Nucleus accumbens (tissue), 56 donors: ENCODE measurements around the gene ARHGEF38.
"Not testable (repeated sequence)": the region's sequence is repeated elsewhere in the genome, so short reads cannot be mapped to it uniquely, and the experiment has no call there.

Experiments
- DNase-seq, 56 donors: peaks; one replicate each; lab custom pipeline; 2025; lab: John Stamatoyannopoulos, UW

Gene ARHGEF38

DNA sequence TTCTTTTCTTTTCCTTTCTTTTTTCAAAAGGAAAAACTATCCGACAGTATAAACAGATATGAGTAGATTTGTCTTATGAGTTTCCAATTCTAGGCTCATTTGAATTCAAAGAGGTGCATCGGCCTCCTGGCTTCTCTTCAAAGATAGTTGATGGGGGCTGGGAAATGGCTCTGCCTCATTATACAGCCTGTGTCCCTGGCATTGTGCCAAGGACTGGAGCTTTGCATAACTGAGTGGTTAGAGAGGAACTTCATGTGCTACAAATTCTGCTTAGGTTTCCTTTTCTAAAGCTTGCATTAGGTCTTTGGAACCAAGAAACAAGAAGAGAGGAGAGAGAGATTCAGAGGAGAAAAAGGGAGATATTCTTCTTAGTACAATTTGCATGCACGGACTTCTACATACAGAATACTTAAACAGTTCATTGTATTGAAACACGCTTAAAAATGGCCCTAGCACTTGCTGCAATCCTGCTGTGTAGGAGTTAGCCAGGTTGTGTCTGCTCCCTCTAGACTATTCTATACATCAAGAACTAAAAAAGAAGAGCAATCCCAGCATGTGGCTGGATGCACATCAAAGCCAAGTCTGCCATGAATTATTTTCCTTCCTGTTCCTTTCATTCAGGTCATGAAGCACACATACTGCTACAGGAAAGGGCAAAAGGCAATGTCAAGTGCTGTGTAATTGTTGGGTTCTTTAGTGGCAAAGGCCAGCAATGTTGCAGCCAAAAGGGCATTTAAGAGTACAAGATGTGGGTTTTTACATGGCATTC lies 85.2 kb downstream of the ARHGEF38 start:
- peak in 51 of 56 donors; percentile 1 to 88 (median 50) for DNase-seq

DNA sequence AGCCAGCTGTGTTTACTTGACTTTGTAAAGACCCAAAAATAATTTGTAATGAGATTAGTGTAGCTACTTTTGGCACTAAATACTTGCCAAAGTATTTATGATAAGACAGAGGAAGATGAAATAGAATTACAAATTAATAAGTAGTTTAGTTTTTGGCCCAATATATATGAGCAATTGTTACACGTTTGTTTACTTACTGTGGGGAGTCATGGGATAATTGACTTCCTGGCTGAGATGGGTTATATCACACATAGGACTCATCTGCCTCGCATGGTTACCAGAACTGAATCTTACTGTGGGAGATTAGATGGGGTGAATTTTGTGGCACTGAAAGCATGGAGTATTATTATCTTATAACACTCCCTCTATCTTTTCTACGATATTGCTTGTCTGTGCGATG lies 89.4 kb downstream of the ARHGEF38 start:
- DNase-seq: no peak

DNA sequence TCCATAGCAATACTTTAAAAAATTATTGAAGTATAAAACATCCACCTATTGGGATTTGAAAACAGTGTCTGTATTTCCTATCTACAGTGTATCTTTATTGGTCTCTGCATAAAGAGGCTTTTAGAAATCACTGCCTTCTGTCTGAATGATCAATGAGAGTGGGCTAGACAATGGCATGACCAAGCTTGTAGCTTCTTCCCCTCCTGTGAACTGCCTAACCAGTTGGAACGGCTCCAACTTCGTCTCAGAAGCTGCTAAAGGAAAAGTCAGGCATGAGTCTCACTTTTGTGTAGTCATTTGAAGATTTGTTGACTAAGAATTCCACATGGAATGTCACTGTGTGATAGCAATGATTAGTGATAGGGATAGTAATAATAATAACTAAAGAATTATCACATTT lies 91.8 kb downstream of the ARHGEF38 start:
- DNase-seq: peak in 1 of 56 donors; percentile 7

DNA sequence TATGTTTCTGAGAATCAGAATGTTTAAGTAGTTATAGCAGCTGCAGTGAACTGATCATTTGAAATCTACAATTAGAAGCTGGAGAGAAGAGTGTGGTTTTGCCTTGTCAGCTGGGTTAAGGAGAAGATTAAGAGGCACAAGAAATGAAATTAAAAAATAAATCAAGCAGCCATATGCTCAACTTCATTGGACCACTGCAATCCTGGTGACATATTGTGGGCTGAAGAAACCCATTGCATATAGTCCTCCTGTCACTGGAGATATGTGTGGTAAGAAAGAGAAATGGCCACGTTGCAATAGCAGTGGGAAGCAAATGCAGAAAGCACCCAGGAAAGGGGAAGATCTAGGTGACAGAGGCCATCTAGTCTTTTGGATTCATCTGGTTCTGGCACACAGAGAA lies 93.0 kb downstream of the ARHGEF38 start:
- DNase-seq: no peak

DNA sequence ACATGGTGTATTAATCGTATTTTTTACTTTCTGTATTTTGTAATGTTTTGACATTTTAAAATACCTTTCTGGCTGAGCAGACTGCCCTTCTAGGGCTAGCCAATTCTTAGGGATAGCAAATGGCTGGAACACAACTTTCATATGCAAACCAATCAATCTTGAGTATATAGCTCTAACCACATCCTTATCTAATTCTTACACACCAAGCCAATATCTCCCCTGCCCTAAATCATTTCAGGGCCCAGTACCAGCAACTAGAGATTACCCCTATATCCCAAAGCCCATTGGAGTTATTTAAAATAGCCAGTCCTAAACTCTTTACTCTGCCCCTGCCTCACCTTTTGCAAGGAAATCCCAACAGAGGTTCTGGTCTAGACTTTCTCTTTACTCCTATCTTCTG lies 97.8 kb downstream of the ARHGEF38 start:
- no peak for DNase-seq

DNA sequence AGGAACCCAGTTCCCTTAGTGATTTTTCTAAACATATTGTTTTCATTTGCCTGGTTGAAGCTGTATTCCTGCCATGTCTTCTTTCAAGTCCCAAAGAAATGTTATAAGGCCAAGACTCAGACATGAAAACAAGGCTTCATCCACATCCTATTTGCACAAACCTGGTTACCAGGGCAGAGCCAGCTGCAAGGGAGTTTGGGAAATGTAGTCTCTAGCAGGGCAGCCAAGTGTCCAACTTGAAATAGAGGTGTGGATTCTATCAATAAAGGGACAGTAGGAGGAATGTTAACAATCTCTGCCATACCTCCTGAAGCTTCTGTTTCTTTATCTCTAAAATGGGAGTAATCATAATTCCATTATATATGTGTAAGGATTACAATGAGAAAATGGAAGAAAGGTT lies 99.5 kb downstream of the ARHGEF38 start:
- no peak for DNase-seq

DNA sequence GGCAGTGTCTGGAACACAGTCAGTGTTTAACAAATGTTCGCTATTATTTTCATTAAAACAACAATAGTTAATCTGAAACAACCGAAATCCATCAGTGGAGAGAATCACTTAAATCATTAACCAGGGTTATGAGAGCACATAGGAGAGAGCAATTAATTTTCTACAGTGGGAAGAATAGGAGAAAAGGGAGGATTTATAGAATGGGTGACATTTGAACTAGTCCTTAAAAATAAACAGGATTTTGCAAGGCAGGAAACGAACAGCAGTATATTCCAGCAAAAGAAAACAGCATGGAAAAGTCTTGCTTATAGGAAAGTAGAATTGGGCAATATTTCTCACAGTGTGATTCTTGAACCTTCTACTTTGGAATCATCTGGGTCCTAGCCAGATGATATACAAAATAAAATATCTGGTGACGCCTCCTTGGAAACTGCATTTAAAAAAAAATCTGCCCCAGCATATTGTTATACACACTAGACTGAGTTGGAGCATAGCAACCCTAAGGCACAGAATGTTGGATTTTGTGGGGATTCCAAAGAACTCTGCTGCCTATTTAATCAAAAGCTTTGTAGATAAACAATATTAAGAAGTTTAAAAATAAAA lies 100.0 kb downstream of the ARHGEF38 start:
- DNase-seq: no peak

DNA sequence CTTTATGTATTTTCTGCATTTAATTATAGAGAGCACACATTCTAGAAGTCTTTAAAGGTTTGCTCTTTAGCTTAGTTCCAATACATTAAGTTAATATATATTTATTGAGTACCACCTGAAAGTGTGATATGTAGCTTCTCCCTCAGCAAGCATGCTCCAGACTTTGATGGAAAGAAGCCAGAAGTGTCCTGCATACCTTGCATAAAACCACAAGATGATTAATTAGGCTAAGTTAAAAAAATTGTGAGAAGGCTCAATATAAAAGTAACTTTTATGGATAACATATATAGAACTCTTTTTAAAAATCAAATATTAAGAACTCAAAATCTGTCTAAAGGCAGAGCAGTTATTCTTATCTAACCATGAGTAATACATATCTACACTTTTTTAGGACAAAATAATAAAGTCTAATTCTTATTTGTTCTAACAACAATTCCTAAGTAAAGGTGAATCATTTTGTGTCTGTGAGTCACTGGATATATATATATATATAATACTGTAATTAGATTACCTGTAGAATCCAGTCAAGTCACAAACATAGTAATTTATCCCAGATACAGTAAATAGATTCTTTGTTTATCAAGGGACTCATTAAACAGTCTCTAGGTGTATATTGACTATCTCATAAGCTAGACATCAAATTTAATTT lies 104.8 kb downstream of the ARHGEF38 start:
- DNase-seq: no peak

DNA sequence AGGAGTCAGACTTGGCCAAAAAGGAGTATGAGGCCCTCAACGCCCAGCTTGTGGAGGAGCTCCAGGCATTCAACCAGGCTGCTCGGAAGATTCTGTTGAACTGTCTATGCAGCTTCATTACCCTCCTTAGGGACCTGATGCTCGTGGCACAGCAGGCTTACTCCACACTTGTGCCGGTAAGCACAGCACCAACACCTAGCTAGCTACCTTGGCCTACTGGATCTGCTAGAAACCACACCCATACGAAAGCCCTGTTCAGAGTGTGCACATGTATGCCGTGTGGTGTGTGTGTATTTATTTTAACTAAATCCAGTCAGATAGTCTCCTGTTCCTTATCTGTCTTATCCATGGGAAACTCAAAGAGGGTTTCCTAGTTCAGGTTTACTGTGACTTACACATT lies 106.8 kb downstream of the ARHGEF38 start:
- DNase-seq: no peak

DNA sequence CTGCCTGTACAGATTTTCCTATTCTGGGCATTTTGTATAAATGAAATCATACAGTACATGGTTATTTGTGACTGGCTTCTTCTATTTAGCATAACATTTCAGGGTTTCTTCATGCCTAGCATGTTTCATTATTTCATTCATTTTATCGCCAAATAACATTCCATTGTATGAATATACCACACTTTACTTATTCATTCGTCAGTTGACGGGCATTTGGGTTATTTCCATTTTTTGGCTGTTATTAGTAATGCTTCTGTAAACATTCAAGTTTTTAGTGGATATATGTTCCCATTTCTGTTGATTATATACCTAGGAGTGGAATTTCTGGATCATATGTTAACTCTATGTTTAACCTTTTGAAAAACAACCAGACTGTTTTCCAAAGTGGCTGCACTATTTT lies 108.6 kb downstream of the ARHGEF38 start:
- DNase-seq: no peak

DNA sequence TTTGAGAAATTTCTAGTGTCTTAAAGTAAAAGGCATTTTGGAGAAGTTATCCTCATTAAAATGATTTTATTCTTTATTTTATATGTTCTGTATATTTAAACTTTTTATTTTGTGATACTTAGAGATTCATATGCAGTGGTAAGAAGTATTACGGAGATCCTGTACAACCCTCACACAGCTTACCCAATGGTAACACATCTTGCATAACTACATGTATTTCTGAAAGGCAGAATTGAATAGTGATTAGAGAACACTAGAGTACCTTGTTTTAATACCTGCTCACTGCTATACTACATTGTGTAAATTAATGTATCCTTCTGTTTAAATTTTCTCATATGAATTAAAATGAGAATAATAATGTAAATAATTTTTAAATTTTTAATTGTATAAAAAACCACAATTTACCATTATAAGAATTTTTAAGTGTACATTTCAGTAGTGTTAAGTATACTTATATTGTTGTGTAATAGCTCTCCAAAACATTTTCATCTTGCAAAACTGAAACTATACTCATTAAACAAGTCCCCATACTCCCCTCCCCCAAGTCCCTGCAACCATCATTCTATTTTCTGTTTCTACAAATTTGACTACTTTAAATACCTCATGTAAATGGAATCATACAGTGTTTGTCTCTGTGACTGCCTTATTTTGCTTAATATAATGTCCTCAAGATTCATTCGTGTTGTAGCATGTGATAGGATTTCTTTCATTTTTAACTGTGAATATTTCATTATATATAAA lies 110.7 kb downstream of the ARHGEF38 start:
- DNase-seq: no peak

DNA sequence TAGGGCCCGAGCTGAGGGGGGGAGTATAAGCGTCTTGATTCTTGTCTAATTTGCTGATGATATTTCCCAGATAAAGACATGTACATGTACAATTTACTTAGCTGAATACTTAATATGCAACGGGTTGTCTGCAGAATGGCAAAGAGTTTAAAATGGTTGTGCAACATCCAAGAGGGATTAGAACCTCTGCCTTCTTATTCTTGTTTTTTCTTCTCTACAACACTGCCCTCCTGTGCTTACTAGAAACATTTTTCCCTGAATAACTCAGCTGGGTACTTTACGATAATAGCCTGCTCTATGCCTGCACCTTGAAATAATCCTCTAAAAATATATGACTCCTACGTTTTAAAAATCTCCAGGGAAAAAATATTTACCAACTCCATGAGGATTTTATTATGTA lies 114.3 kb downstream of the ARHGEF38 start:
- DNase-seq: no peak

DNA sequence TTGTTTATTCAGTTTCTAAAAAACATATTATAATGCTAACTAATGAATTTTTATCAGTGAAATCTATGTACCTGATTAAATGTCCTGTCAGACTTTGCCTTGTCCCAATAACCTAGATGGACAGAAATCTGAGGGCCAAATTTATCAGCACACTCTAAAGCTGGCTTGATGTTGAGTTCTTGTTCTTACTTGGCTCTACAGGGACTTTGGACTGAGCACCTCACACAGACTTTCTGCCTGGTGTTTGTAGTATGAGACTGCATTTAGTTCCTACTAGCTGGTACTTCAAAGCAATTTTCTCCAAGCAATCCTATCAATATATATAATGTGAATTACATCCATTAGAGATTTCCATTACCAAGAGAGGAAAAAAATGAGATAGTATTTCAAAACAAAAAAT lies 118.3 kb downstream of the ARHGEF38 start:
- DNase-seq: no peak

DNA sequence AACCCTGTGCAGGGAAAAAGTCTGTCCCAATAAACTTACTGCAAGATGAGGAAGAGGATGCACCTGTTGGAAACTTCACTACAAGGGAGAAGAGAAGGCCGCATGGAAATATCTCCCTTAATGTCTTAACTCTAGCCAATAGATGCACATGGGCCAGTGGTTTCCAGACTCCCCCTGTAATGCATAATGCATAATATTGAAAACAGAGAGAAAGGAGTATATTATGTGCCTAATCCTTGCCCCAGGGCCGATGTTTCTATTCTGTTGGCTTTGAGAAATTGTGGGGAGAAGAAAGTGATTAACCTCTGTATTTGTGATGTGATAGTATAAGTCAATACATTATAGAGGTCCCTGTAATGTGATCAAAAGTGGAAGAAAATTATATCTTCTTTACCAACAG lies 118.9 kb downstream of the ARHGEF38 start:
- no peak for DNase-seq

DNA sequence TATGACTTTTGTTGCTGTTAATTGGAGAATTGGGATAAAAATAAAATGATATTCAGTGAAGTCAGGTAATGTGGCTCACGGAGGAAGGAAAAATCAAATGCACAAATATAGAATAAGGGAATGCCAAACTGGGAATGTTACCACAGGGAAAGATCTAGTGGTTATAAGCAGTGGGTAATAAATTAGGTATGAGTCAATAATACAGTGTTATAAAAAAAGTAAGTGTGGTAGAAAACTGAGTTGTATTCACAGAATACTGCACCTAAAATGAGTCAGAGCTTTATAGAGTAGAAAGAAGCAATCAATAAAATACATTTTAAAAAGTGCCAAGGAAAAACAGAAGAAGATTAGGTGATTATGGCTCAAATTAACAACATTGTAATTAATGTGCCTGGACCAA lies 121.6 kb downstream of the ARHGEF38 start:
- DNase-seq: no peak

DNA sequence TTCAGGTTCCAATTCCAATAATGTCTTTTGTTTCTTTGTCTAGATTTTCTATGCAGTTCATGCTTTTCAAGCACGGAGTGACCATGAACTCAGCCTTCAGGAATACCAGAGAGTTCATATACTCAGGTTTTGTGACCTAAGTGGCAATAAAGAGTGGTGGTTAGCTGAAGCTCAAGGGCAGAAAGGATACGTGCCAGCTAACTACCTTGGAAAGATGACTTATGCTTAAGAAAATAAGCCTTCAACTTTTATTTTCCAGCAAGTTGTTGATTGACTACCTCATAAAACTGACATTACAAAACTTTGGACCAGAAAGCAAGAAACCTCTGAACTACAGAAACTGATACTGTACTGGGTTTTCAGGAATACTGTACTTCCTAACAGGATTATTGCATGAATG lies 125.3 kb downstream of the ARHGEF38 start:
- no peak for DNase-seq

DNA sequence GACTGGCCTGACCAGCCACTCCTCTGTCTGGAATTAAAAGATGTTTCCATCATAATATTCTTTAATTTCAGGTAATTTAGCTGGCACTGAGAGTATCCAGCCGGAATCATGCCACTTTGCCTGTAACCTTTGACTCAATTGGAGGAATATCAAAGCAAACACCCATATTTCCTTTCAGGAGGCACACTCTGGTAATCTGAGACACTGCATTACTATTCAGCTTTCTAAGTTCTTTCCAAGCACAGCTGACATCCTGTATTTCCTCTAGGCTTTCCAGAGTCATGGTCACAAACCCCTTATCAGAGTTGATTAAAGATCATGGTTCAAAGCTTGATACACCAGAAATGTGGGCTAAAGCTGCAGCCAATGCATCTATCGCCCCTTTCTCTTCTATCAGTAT lies 126.8 kb downstream of the ARHGEF38 start:
- no peak for DNase-seq

DNA sequence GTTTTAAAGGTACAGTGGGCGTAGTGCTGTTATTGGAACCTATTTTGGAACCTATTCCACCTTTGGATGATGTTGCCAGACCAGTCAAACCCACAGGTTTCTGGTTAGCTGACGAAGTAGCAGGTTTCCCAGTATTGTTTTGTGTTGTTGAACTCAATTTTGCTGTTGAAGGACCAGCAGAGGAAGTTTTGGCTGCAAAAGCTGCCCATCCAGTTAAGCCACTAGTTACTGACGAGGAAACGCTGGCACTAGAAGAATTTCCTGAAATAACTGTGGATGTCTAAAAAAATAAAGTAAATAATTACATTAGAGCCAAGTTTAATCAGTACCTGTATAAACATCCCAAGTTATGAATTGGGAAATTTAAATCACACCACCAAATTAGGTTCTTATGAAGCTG lies 130.6 kb downstream of the ARHGEF38 start:
- no peak for DNase-seq

DNA sequence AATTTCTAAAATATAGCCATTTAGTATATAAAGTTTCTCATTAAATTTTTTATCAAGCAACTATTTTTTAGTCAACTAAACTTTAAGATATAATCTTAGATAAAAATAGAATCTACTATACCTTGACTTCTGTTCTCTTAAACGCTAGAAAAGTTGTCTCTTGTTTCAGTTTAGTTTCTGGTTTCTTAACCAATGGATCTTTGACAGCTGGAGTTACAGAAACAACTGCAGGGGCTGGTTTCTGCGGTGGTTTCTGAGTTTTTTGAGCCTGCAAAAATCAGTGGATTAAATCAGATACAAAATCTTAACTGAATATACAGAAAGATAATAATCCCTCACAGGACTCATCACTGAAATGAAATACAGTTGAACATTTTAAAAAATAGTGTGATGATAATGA lies 134.2 kb downstream of the ARHGEF38 start:
- DNase-seq: no peak

DNA sequence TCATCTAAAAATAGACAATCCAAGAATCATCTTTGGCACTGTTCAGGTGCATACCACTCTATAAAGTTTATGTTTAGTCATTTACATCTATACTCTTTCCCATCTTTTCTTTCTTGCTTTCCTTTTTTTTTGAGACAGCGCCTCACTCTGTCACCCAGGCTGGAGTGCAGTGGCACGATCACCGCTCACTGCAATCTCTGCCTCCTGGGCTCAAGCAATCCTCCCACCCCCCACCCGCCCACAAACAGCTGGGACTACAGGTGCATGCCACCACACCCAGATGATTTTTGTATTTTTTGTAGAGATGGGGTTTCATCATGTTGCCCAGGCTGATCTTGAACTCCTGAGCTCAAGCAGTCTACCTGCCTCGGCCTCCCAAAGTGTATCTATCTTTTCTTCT lies 142.4 kb downstream of the ARHGEF38 start:
- DNase-seq: not testable (repeated sequence)

DNA sequence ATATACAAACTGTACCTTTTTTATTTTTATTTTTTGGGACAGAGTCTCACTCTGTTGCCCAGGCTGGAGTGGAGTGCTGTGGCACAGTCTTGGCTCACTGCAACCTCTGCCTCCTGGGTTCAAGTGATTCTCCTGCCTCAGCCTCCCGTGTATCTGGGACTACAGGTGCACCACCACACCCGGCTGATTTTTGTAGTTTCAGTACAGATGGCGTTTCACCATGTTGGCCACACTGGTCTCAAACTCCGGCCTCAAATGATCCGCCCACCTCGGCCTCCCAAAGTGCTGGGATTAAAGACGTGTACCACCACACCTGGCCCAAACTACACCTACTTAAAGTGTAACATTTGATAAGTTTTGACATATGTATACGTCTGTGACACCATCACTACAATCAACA lies 143.4 kb downstream of the ARHGEF38 start:
- DNase-seq: not testable (repeated sequence)
